Measurements from ENCODE around the gene UQCC3.
A peak's percentile ranks its signal among the peaks of the same experiment; 100 is the strongest.

Gene UQCC3

DNA sequence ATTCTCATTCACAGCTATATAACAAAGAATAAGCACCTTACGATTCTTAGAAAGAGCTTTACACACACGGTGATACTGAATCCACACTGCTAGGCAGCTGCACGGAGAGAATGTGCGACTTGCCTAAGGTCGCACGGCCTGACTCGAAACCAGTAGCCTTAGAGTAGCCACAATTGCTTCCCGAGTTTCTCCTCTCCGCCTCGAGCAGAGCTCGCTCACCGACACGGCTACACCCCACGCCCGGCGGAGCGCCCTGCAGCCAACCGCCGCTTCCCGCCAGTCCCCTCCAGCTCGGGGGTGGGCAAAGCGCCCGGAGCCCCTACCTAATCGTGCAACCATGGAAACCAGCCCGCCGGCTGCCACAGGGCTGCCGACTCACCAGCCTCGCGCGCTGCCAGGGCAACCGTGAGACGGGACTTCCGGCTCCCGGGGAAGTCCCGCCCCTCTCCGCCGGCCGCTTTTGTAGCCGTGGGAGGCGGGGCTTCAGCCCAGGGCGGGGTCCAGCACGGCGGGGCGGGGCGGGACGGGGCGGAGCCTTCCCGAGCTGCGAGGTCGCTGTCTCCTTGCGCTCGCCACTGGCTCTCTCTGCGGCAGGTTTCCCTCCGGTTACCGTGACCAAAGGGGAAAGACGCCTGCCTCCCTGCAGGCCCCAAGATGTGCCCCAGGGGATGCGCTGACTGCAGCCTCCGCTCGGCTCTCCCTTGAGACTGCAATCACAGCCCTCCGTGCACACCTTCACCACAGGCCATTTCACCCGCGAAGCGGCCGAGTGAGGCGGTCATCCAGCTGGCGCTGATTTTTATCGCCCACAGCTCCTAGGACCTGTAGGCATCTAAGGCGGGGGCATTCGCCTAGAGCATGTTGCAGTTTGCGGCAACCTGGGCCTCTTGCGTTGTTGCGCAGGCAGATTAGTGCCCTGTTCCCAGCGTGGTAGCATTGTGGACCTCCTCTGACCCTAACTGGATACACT lies 34.7 kb downstream of the UQCC3 start:
- DNase-seq, result peak; percentile 85

- DNase-seq, result no peak
Measured at GRCh38 chr11:62706850-62707247, 35.4 kb downstream of the UQCC3 start.

- no peak for DNase-seq
Measured at GRCh38 chr11:62707277-62707861, 35.9 kb downstream of the UQCC3 start, which contains the start of the genes BSCL2 and GNG3. Gene BSCL2, minus strand, starts transcription at chr11:62707424. Its CDS starts 229 bp downstream, at chr11:62707195. Gene GNG3, plus strand, starts transcription at chr11:62707676. Its CDS starts 620 bp downstream, at chr11:62708296.

DNA sequence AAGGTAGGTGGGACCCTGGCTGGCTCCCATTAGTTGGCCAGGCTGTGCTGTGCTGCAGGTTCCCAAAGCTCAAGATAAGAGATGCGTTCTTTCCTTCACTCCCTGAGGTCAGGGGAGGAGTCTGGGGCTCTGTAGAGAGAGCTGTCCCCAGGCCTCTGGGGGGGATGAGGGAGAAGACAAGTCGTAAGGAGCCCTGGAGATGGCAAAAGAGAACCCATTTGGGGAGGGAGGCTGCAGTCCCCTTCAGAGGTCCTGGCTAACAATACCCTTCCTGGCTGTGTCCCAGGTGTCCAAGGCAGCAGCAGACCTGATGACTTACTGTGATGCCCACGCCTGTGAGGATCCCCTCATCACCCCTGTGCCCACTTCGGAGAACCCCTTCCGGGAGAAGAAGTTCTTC lies 36.9 kb downstream of the UQCC3 start:
- DNase-seq, result no peak

DNA sequence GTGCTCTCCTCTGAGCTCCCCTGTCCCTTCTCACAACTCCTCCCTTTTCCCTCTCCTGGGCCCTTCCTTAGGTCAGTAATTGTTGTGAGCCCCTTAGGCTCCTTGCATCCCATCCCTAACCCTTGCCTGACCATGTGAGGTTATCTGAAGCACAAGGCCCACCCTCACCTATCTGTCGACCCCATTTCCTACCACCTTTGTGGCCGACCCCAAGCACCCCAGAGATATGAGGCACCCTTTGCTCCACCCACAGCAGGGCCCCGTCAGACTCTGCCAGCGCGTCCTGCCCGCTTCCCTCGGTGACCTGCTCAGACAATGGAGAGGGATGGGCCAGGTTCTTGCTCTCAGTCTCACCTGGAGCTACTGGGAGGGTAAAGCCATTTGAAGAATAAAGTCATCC lies 37.3 kb downstream of the UQCC3 start:
- DNase-seq, result no peak

- peak; percentile 97 for DNase-seq
Measured at GRCh38 chr11:62709247-62710000, 38.0 kb downstream of the UQCC3 start.

DNA sequence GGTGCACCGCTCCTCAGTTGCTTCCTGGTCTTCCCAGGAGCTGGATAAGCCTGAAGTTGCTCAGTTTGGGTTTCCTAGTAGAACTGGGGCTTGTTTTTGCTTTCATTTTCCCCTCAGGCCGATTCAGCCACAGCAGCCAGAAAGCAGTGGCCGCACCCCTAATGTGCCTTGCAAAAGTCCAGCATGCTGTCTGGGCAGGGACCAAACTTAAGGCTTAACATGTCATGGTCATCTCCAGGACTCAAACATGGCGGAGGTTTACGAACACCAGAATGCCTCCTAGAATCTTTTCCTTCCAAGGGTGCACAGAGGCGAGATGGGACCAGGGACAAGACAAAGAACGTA lies 38.5 kb downstream of the UQCC3 start:
- DNase-seq, result no peak

GRCh38 chr11:62712276-62712812 lies 40.9 kb downstream of the UQCC3 start:
- no peak for DNase-seq

DNA sequence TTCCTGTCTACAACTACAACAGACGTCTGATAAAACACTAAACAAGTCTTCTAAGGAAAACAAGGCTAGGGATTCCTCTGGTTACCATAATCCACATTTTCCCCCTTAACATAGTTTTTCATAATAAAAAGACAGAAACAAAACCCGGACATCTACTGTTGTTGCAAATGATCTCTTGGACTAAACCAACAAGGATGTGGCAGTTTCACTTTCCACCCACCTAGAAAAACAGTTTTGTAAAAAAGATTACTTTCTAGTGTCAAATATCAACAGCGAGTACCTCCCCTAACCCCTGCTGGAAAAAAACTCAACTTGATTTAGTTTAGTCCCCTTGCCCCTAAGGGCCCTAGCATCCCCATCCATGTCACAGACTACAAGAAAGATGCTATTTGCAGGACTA lies 41.4 kb downstream of the UQCC3 start:
- DNase-seq, result no peak

- DNase-seq, result no peak
Measured at GRCh38 chr11:62713343-62713742, 41.9 kb downstream of the UQCC3 start.

GRCh38 chr11:62715150-62716130 lies 44.0 kb downstream of the UQCC3 start:
- no peak for DNase-seq

DNA sequence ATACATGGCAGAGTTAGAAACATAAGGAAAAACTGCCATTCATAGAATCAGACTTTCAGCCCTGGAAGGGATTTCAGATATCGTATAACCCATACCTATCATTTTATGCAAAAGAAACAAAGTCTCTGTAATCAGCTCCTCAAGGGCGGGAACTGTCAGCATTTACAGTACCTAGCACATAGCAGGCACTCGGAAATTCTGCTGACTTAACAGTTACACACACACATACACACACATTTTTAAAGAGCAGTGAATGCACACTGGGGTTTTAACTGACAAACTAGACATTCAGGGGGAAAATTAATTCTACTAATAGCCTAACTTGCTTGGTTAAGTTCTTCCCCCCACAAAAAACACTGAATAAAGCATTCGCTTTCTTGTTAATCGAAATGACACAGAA lies 44.7 kb downstream of the UQCC3 start:
- no peak for DNase-seq

DNA sequence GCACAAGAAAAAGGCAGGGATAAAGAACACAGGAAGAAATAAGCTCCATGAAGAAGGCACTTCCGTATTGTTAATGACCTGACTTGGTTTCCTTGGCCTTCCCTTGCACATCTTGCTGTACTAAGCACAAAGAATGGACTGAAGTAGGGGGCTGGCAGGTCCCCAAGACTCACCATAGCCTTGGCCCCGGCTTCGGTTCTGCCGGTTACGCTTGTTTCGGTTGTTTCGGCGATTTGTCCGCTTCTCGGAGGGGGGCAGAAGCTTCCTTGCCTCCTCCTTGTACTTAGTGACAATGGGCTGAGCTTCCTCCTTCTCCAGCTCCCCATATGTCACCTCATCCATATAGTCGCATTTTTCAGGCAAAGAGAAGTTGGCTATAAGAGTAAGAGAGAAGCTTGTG lies 45.3 kb downstream of the UQCC3 start:
- no peak for DNase-seq

DNA sequence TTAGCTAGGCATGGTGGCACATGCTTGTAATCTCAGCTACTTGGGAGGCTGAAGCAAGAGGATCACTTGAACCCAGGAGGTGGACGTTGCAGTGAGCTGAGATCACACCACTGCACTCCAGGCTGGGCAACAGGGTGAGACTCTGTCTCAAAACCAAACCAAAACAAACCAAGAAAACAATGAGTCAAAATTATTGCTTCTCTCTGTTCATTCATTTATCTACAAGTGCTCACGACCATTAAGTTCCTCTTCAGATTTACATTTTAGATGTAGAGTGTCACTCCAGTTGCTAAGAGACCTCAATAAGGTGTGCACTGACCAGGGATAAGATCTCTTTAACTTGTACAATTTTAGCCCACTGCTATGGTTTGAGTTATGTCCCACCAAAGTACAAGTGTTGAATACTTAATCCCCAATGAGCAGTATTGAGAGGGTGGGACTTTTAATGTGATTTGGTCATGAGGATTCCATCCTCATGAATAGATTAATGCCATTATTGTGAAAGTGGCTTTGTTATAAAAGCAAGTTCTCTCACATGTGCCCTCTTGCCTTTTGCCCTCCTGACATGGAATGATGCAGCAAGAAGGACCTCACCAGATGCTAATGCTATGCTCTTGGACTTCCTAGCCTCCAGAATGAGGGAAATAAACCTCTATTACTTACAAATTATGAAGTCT lies 48.0 kb downstream of the UQCC3 start:
- DNase-seq, result no peak

DNA sequence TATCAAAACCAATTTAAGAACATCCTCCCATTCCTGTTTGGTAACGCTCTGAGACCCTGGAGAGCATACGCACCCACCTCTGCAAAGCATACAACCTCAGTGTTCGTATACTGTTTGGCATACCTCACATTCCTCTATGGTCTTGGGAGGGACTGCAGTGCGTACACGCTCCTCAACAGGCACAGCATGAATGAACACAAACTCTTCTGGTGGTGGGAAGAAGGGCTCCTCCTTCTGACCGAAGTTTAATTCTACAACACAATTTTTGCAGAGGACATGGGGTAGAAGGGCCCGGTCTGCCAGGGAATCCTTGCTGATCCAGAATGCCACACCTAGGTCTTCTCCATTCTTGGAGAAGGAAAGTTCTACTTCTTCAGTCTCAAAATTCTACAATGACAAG lies 50.5 kb downstream of the UQCC3 start:
- DNase-seq, result no peak
